RKO (cell line): Measurements from ENCODE around the gene F2RL2.
"Not testable (repeated sequence)": the region's sequence is repeated elsewhere in the genome, so short reads cannot be mapped to it uniquely, and the experiment has no call there.

Experiments used
- DNase-seq: peaks from one replicate; pipeline ENCODE4 v3.0.0-alpha.2; 2016; ENCODE audit warnings: low spot score

The F2RL2 gene

DNA sequence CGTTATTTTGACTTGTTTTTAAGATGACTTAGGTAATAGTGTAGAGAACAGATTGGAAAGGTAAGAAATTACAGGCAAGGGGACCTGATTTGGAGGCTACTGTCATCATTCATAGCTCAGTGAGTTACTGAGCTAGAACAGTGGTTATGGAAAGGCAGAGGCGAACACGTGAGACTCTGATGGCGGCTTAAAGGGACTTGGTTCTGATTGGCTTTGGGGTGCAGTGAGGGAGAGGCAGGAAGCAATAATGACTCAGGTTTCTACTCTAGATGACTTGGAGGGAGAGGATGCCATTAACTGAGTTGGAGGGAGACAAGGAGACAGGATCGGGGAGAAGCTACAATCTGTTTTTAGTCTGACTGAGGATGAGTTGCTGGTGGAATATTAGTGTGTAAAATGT lies 3.0 kb downstream of the F2RL2 start:
- DNase-seq = no peak

DNA sequence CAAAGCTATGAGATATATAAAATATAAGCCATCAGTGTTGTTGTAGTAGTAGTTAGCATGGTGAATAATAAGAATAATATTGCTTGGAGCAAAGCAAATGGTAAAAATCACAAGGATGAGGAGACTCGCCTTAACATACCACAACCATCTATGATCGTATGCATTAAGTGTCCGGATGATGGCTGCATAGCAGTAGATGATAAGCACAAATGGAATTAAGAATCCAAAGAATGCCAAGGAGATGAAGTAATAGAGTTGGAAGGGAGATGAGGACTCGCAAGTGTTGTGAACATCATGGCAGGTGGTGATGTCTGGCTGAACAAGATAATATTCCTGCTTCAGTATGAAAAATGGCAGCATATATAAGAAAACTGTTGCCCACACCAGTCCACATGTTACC lies 5.5 kb downstream of the F2RL2 start:
- DNase-seq = no peak

DNA sequence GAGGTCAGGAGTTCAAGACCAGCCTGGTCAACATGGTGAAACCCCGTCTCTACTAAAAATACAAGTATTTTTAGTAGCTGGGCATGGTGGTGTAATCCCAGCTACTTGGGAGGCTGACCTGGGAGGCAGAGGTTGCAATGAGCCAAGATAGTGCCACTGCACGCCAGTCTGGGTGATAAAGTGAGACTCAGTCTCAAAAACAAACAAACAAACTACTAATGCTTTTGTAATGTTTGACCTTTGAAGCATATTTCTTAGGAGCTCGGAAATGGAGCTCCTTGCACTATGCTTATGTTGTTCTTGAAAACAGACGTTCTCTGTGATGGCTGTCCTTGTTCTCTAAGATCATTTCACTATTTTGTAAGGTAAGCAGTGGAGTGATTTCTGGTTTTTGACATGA lies 6.0 kb downstream of the F2RL2 start:
- DNase-seq = no peak

DNA sequence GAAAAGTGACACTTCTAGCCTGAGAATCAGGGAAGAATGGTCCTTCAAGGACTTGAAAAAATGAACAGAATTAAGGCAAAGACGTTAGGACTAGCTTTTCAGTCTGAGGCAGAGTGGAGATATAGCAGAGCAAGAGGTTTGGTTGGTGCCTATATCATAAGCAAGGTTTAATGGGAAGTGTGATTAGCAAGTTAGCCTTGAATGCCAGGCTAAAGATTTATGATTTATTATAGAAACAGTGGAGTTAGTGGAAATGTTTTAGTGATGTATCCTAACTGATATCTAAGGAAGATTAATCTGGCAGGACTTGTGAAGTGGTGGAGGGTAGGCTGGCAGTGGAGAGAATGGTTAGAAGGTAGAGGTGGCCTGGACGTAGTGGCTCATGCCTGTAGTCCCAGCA lies 7.0 kb downstream of the F2RL2 start:
- DNase-seq = no peak

DNA sequence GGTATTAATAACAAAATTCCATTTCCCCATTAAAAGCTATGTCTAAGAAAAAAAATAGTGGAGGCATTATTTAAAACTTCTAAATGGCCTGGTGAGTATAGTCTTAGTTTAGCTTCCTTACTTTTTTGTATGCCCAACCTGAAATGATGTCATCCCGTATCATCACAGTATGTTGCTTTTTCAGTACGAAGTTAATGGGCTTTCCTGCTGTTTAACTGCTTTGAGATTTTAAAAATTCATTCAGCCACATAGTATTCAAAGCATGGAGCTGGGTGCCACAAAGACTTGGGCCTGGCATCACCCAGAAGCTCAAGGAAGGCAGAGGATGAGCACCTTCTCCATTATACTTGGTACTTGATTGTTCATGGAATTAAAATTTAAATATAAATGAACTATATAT lies 7.4 kb downstream of the F2RL2 start:
- DNase-seq = no peak

DNA sequence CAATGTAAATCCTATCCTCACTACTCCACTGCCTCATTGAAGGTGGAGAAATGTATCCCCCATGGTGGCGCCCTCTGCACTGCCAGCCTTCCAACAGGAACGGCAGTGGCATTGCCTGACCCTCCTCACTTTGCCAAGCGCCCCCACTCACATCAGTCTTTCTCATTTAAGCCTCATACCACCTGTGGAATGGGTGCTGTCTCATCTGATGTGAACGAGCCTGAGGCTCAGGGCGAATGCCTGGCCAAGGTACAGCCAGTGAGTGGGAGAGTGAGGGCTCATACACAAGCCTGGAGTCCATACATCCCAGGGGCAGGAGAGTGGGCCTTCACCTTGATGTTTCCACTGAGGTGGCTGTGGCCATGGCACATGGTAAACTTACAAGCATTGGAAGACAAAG lies 10.3 kb downstream of the F2RL2 start:
- no peak for DNase-seq

DNA sequence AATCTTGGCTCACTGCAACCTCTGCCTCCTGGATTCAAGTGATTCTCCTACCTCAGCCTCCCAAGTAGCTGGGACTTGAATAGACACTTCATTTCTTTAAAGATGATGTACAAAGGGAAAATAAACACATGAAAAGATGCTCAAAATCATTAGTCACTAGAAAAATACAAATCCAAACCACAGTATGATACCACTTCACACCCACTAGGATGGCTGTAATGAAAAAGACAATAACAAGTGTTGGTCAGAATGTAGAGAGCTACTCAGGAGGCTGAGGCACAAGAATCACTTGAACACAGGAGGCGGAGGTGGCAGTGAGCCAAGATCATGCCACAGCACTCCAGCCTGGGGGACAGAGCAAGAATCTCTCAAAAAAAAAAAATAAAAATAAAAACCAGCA lies 13.0 kb downstream of the F2RL2 start:
- no peak for DNase-seq

DNA sequence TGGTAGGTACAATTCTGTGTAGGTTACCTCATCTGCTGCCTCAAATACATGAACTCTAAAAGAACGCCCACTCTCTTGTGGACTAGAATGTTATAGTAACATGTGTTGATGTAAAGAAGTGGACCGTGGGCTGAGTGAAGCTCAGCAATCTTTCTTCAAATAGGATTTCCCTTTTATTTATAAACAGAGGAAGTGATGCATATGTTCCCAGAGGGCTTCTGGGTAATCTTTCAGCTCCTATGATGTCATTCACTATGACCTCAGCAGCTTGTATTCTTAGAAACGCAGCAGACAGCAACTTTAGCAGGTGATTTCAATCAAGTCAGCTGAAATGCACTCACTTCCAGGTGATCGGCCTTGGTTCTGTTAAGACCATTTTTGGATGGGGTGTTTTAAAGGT lies 14.4 kb downstream of the F2RL2 start:
- DNase-seq = peak; percentile 65

DNA sequence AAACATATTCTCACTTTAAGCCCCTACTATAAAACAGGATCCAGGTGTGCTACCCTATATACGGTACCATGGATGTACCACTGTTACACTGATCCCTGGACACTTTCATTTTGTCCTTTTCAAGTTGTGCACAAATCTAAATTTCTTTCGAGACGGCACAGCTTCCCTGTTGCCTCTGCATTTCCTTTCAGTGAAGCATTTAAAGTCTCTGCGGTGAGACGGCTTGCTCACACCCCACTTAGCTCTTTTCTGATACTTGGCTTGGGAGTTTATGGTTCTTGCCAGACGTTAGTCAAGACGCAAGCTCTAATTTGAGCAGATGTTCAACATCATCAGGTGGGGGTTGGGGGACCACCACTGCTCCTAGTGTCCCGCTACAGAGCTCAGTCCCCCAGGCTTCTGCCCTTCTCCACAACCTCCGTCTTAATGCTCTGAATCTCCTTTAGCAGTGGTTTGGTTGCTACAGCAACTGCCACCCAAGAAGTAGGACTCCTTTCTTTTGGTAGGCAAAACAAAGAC lies 15.8 kb downstream of the F2RL2 start:
- DNase-seq = no peak

DNA sequence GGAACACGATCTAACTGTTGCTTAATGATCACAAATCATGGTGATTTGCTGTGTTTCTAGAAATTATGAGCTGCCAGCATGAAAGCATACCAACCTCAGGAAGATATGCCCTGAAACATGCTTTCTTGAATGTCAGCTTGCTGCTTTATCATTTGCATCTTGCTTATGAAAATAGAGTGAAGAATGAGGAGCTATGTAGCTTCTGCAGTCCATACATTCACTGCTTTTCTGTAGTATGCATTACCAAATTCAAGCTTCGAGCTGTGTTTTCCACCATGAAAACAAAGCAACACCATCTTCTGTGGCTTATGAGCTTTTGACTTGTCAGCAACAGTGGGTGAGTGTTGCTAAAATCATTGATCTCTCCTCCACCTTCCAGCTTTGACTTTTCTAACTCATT lies 16.5 kb downstream of the F2RL2 start:
- DNase-seq = no peak

DNA sequence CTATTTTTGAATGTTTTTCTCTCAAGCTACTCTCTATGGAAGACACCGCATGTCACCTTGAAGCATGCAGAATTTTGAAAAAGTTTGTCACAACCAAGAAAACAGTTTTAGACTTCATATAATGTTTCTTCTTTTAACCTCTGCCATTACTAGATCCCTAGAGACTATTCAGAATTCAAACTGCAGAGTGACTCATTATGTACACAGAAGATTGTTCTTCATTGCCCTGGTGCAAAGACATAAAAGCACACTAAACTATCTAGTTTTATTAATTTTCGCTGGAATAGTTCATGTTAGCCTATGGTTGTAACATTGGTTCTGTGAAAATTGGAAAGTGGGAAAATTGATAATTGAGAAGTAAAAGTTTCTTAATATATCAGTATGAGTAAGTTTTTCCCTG lies 18.4 kb downstream of the F2RL2 start:
- DNase-seq = no peak

DNA sequence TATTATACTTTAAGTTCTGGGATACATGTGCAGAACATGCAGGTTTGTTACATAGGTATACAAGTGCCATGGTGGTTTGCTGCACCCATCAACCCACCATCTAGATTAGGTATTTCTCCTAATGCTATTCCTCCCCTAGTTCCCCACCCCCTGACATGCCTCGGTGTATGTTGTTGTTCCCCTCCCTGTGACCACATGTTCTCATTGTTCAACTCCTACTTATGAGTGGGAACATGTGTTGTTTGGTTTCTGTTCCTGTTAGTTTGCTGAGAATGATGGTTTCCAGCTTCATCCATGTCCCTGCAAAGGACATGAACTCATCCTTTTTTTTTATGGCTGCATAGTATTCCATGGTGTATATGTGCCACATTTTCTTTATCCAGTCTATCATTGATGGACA lies 19.2 kb downstream of the F2RL2 start:
- not testable (repeated sequence) for DNase-seq

DNA sequence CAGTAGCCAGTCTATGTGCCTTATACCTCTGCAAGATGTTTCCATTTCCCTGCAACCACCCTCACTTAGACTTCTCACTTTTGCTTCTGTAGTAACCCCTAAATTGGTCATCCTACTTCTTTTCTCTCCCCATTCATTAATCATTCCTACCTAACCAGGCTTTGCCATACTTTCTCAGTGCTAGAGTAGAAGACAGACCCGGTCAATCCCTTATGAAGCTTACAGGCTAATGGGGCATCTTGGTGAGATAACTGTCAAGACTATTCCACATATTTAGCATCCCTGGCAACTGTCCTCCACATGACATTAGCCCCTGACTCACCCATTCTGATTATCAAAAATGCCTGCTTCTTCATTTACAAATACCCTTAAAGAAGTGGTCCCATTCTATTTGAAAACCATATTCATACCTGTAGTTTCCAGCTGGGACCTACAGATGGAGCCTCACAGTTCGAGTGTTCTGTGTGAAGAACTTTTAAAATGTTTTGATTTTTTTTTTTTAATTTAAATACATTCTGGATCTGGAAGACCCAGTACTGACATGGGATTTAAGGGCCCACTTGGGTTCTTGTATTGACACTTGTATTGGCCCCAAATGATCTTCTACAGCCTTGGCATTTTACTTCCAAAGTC lies 21.0 kb downstream of the F2RL2 start:
- DNase-seq = no peak

DNA sequence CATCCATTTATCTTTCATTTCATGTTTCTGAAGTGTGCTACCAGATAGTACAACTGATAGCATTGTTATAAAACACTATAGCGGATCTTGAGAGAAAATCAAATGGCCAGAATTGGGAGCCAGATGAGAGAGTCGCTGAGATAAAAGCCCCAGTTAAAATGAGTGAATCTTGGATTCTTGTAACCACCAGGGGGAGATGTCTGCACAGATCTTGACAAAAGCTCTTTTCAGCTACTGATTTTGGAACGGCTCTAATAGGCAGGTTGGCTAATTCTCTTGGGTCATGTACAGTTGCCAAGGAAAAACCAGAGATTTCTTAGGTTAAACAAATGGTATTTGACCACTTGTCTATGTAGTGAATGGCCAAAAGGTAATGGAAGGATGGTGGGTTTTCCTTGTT lies 21.7 kb downstream of the F2RL2 start:
- DNase-seq = peak; percentile 72

DNA sequence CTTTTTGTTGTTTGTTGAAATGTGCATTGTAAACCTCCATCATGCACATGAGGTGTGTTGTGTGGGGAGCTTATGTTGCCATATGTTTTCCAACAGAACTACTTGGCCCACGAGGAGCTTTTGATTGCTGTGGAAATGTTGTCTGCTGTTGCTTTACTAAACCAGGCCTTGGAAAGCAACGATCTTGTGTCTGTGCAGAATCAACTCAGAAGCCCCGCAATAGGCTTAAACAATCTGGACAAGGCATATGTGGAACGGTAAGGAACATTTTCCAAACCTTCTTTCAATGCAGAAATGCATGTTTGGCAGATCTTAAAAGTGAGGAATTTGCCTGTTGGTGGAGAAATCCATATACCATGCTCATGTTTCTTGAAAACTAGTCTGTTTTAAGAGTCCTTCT lies 22.5 kb downstream of the F2RL2 start:
- no peak for DNase-seq

DNA sequence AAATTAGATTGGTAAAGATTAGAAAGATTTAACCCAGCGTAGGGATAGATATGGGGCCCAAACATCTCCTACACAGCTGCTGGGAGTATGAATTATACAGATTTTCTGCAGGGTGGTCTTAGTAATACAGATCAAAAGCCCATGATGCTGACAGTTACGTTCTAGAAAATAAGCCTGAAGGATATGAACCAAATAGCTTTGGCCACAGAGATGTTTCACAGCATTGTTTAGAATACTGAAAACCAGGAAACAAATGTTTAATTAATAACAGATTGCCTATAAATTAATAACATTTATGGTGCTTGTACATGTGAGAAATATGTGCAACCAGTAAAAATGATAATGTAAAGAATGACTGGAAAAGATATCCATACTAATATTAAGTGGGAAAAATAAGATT lies 24.7 kb downstream of the F2RL2 start:
- DNase-seq = no peak

DNA sequence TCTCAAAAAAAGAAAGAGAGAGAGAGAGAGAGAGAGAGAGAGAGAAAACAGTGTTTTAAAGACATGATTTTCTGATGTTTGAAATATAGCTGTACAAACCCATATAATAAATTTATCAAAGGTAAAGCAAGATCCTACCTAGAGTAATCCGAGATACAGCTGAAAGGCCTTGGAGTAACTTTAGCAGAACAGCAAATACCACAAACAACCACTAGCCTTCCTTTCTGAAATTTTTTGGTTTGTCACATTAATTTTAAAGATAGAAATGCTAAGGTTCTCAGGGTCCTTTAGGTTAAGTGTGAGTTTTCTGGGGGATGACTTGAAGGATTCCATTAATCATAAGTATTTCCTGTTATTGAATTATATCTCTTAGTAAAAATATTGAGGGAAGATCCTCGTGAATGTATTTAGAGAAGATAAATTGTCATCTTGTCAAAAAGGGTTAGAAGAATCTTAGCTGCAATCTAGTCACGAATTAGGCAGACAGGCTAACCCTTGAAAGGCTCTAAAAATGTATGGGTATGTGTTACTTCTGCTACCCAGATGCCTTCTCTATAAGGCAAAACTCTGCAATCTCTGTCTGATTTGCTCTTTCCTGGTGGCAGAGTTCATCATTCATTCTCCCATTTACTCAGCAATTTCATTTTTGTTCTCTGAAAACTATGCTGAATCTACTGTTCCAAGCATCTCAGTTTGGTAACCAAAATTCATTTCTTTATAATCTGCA lies 27.3 kb downstream of the F2RL2 start:
- no peak for DNase-seq

DNA sequence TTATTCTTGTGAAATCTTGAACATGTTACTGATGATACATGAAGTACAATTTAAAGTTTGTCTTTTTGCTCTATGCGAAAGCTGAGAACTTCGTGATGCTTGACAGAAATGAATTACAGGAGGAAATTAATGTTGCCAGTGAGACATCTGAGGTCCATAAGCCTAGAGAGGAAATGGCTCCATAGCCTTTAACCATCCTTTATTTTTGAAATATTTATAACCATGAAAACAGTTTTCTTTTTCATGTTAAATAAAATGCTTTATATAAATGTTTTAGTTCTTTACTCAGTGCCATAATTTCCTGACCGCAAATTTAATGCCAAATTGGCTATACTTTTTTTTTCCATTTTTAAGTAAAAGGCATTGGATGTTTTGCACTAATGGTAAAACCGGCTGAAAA lies 29.1 kb downstream of the F2RL2 start:
- DNase-seq = no peak

DNA sequence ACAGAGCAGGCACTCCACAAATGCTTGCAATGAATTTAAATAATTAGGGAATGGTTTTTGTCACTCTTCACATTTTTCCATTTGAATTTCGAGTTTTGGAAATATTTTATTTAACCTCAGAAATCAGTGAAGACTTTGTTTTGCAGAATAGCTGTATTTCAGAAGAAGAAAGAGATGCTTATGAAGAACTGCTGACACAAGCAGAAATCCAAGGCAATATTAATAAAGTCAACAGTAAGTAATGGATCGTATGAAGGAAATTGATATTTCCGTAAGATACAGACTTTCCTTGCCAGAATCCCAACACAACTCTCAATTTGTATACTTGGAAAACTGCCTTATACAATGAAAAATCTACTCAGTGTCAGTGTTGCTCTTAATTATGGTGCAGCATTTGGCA lies 30.5 kb downstream of the F2RL2 start:
- no peak for DNase-seq

DNA sequence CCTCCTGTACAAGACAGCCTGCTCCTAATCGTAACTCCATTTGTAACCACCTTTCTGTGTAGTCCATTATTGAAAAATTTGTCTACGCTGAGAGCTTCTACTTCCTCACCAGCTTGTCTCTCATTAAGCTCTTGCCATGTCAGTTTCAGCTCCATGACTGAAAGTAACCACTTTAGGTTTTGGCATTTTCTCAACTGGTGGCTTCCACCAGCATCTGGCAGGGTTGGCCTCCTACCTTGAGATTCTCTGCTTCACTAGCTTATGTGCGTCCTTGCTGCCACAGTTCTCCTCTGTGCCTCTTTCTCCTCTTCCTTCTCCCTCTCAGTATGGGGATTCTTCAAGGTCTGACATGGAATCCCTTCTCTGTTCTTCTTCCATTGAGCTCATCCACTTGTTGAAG lies 31.8 kb downstream of the F2RL2 start:
- DNase-seq = no peak

DNA sequence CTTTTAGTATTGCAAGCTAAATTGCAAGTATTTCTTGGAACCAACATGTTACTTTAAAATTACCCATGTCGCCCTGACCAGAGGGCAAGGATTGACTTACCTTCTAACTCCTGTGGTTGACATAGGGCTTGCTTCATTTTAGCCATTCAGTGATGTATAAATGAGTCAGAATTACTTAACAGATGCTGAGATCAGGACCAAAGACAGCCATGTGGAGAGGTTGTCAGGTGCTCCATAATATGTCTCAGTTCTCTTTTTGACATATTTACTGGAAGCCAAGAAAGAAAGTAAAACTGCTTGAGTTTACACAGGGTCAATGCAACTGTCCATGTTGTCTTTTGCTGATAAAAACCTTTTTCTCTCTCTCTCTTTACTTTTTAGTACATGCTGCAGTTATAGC lies 33.2 kb downstream of the F2RL2 start:
- DNase-seq = no peak

DNA sequence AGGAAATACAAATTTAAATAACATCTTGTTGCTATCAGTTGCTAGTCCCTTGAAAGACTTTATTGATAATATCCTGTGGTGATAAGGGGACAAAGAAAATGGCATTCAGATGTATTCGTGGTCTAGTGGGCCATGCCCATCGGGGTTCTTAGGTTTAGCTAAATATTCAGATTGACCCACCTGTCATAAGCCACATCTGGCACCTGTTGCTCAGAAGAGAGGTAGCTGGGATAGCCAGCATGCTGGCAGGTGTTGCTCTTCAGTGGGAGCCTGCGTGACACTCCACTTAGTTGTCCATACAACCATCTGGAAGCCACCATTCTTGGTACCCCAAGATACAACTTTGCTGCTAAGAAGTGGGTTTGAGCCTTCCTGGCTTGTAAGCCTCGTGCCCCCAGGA lies 36.7 kb downstream of the F2RL2 start:
- no peak for DNase-seq

DNA sequence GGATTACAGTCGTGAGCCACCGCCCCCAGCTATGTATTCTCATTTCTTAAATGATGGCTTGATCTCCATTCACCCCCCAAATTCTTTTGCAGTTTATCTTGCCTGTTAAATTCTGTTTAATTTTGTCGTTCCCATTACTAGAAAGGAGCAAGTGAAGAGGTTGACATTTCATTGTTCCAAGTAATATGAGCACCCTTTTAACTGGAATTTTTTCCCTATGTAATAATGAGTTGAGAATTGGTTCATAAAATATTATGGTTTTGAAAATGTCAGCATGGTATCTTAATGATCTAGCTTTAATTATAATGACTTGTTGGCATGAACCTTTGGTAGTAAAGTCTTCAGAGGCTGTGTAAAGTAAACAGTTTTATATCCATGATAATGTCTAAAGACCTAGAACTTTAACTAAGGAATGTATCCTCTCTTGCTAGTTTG lies 37.4 kb downstream of the F2RL2 start:
- no peak for DNase-seq
